Measurements from ENCODE around the gene MAPRE2. TPM values are rescaled to one million over a fixed set of nuclear protein-coding genes. Genes with fewer than 3 reads are reported as not detected.
"Not testable (repeated sequence)": the region's sequence is repeated elsewhere in the genome, so short reads cannot be mapped to it uniquely, and the experiment has no call there.

MAPRE2 gene
- total RNA-seq, 1 donor from 2014 or later = 52.5 TPM

GRCh38 chr18:35136248-35136647 lies 95.0 kb downstream of the MAPRE2 start:
- H3K4me3 Mint-ChIP-seq = no peak overlapping the region

GRCh38 chr18:35136885-35137284 lies 95.7 kb downstream of the MAPRE2 start:
- no peaks in the 10 kb centered on the region for H3K27me3 Mint-ChIP-seq
- peaks cover 49% of the 10 kb centered on the region for H3K36me3 Mint-ChIP-seq (ENCODE audit: low read depth)
- no peak overlapping the region for H3K27ac Mint-ChIP-seq
- no peak overlapping the region for H3K4me3 Mint-ChIP-seq
- peaks cover 3% of the 10 kb centered on the region for H3K4me1 Mint-ChIP-seq
- no peak for DNase-seq
- intact Hi-C loops (cut with micrococcal nuclease) = no loop called here
- no peaks in the 10 kb centered on the region for H3K9me3 Mint-ChIP-seq

More at GRCh38 chr18:35136248-35136647, 95.0 kb downstream of the MAPRE2 start:
- Mint-ChIP-seq H3K9me3 (no peaks in the 10 kb centered on the region), H3K27ac (no peak overlapping the region), H3K27me3 (no peaks in the 10 kb centered on the region), H3K4me1 (peaks cover 3% of the 10 kb centered on the region), H3K36me3 (ENCODE audit: low read depth) (peaks cover 51% of the 10 kb centered on the region)
- intact Hi-C loops (cut with micrococcal nuclease) = no loop called here
- no peak for DNase-seq

GRCh38 chr18:35137632-35138031 lies 96.4 kb downstream of the MAPRE2 start:
- no peak for DNase-seq
- Mint-ChIP-seq H3K4me3 (no peak overlapping the region), H3K27me3 (no peaks in the 10 kb centered on the region), H3K27ac (no peak overlapping the region), H3K4me1 (peaks cover 3% of the 10 kb centered on the region), H3K36me3 (ENCODE audit: low read depth) (peaks cover 44% of the 10 kb centered on the region), H3K9me3 (no peaks in the 10 kb centered on the region)
- intact Hi-C loops (cut with micrococcal nuclease) = no loop called here

GRCh38 chr18:35138773-35139172 lies 97.6 kb downstream of the MAPRE2 start:
- Mint-ChIP-seq H3K9me3 (no peaks in the 10 kb centered on the region), H3K27me3 (no peaks in the 10 kb centered on the region), H3K27ac (no peak overlapping the region), H3K36me3 (ENCODE audit: low read depth) (peaks cover 40% of the 10 kb centered on the region), H3K4me3 (no peak overlapping the region), H3K4me1 (peaks cover 3% of the 10 kb centered on the region)
- intact Hi-C loops (cut with micrococcal nuclease) = no loop called here
- no peak for DNase-seq

- DNase-seq = no peak
- peaks cover 38% of the 10 kb centered on the region for H3K36me3 Mint-ChIP-seq (ENCODE audit: low read depth)
- H3K4me1 Mint-ChIP-seq = peaks cover 3% of the 10 kb centered on the region
- H3K27ac Mint-ChIP-seq = no peak overlapping the region
- intact Hi-C loops (cut with micrococcal nuclease) = no loop called here
- H3K9me3 Mint-ChIP-seq = no peaks in the 10 kb centered on the region
- no peaks in the 10 kb centered on the region for H3K27me3 Mint-ChIP-seq
- no peak overlapping the region for H3K4me3 Mint-ChIP-seq
Measured at GRCh38 chr18:35139517-35139916, 98.3 kb downstream of the MAPRE2 start.

- intact Hi-C loops (cut with micrococcal nuclease) = loop anchor here (5.0 kb wide), 1 partner anchor 114 kb away; no protein-coding TSS in a partner anchor
- H3K27ac Mint-ChIP-seq = no peak overlapping the region
- H3K27me3 Mint-ChIP-seq = no peaks in the 10 kb centered on the region
- H3K4me1 Mint-ChIP-seq = peaks cover 3% of the 10 kb centered on the region
- peaks cover 36% of the 10 kb centered on the region for H3K36me3 Mint-ChIP-seq (ENCODE audit: low read depth)
- H3K9me3 Mint-ChIP-seq = no peaks in the 10 kb centered on the region
- H3K4me3 Mint-ChIP-seq = no peak overlapping the region
- no peak for DNase-seq
Measured at GRCh38 chr18:35141077-35141476, 99.9 kb downstream of the MAPRE2 start.

GRCh38 chr18:35141567-35142274 lies 100.5 kb downstream of the MAPRE2 start:
- H3K9me3 Mint-ChIP-seq = no peaks in the 10 kb centered on the region
- H3K36me3 Mint-ChIP-seq (ENCODE audit: low read depth) = peaks cover 35% of the 10 kb centered on the region
- H3K4me1 Mint-ChIP-seq = peaks cover 3% of the 10 kb centered on the region
- H3K27ac Mint-ChIP-seq = no peak overlapping the region
- H3K4me3 Mint-ChIP-seq = no peak overlapping the region
- no peak for DNase-seq
- H3K27me3 Mint-ChIP-seq = no peaks in the 10 kb centered on the region
- intact Hi-C loops (cut with micrococcal nuclease) = loop anchor here (5.0 kb wide), 1 partner anchor 114 kb away; no protein-coding TSS in a partner anchor

- H3K36me3 Mint-ChIP-seq (ENCODE audit: low read depth) = peaks cover 35% of the 10 kb centered on the region
- peaks cover 3% of the 10 kb centered on the region for H3K4me1 Mint-ChIP-seq
- intact Hi-C loops (cut with micrococcal nuclease) = loop anchor here (5.0 kb wide), 1 partner anchor 115 kb away; no protein-coding TSS in a partner anchor
- H3K27me3 Mint-ChIP-seq = no peaks in the 10 kb centered on the region
- no peak overlapping the region for H3K4me3 Mint-ChIP-seq
- H3K9me3 Mint-ChIP-seq = no peaks in the 10 kb centered on the region
- DNase-seq = no peak
- no peak overlapping the region for H3K27ac Mint-ChIP-seq
Measured at GRCh38 chr18:35142275-35142615, 101.0 kb downstream of the MAPRE2 start.

- peak; percentile 74 for DNase-seq
- Mint-ChIP-seq H3K4me1 (peaks cover 3% of the 10 kb centered on the region), H3K36me3 (ENCODE audit: low read depth) (peaks cover 31% of the 10 kb centered on the region), H3K9me3 (peaks cover 5% of the 10 kb centered on the region), H3K27ac (no peak overlapping the region), H3K4me3 (no peak overlapping the region), H3K27me3 (no peaks in the 10 kb centered on the region)
- intact Hi-C loops (cut with micrococcal nuclease) = loop anchor here (1.0 to 5.0 kb wide), 2 partner anchors 117 to 138 kb away; no protein-coding TSS in a partner anchor
Measured at GRCh38 chr18:35143622-35144596, 102.7 kb downstream of the MAPRE2 start.

- Mint-ChIP-seq H3K27me3 (no peaks in the 10 kb centered on the region), H3K4me3 (no peak overlapping the region), H3K9me3 (peaks cover 11% of the 10 kb centered on the region), H3K36me3 (ENCODE audit: low read depth) (peaks cover 34% of the 10 kb centered on the region), H3K27ac (no peak overlapping the region), H3K4me1 (peaks cover 3% of the 10 kb centered on the region)
- no peak for DNase-seq
- intact Hi-C loops (cut with micrococcal nuclease) = loop anchor here (1.0 to 5.0 kb wide), 2 partner anchors 117 to 138 kb away; no protein-coding TSS in a partner anchor
Measured at GRCh38 chr18:35144698-35145097, 103.5 kb downstream of the MAPRE2 start.

GRCh38 chr18:35150195-35150594 lies 109.0 kb downstream of the MAPRE2 start:
- H3K4me1 Mint-ChIP-seq = peaks cover 10% of the 10 kb centered on the region
- peaks cover 17% of the 10 kb centered on the region for H3K9me3 Mint-ChIP-seq
- H3K27me3 Mint-ChIP-seq; H3K27ac Mint-ChIP-seq; DNase-seq; H3K4me3 Mint-ChIP-seq; intact Hi-C loops (cut with micrococcal nuclease): not testable (repeated sequence)
- H3K36me3 Mint-ChIP-seq (ENCODE audit: low read depth) = peaks cover 19% of the 10 kb centered on the region

GRCh38 chr18:35153609-35154272 lies 112.5 kb downstream of the MAPRE2 start:
- Mint-ChIP-seq H3K4me1 (peaks cover 16% of the 10 kb centered on the region), H3K27me3 (no peaks in the 10 kb centered on the region), H3K27ac (peak overlapping the region; percentile 37), H3K9me3 (peaks cover 19% of the 10 kb centered on the region), H3K36me3 (ENCODE audit: low read depth) (peaks cover 9% of the 10 kb centered on the region), H3K4me3 (no peak overlapping the region)
- intact Hi-C loops (cut with micrococcal nuclease) = no loop called here
- peak; percentile 69 for DNase-seq

- no peak for DNase-seq
- no peak overlapping the region for H3K27ac Mint-ChIP-seq
- intact Hi-C loops (cut with micrococcal nuclease) = loop anchor here (5.0 kb wide), 1 partner anchor 128 kb away; no protein-coding TSS in a partner anchor
- peaks cover 14% of the 10 kb centered on the region for H3K9me3 Mint-ChIP-seq
- peaks cover 27% of the 10 kb centered on the region for H3K4me1 Mint-ChIP-seq
- H3K4me3 Mint-ChIP-seq = no peak overlapping the region
- H3K36me3 Mint-ChIP-seq (ENCODE audit: low read depth) = peaks cover 1% of the 10 kb centered on the region
- H3K27me3 Mint-ChIP-seq = no peaks in the 10 kb centered on the region
Measured at GRCh38 chr18:35155398-35156117, 114.3 kb downstream of the MAPRE2 start.
